Stimulated activated CD4-positive, alpha-beta T cell treated with anti-CD3 and anti-CD28 coated beads, TNF-alpha, amount 100 ng/mL, for 4 hours (primary cell): ENCODE data around the gene TCEA2.

ENCODE experiments used
- DNase-seq, 3 experiments: peaks; one replicate each; pipeline ENCODE4 v3.0.0-alpha.2; 2020; ENCODE audit warnings: low read depth in 3 of 3

Gene TCEA2

DNA sequence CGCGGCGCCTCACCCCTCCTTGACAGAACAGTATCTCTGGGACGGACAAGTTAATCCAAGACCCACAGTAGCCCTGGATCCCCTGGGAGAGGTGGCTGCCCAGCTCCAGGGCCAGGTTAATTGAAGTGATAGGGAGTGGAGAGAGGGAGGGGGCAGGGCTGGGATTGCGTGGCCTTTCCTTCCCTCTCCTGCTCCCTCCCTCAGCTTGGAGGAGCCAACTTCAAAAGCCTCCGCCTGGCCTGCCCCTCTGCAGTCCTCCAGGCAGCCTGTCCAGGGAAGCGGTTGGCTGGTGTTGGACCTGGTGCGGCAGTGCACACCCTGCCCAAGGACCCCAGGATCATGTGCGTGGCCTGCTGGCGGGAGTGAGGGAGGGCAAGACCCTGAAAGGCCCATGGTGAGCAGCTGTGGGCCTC, 27.1 kb upstream of the TCEA2 start, which contains the start of gene C20orf204:
Gene C20orf204, plus strand, starts transcription at position 250 of the 413 bp plus-strand sequence. Its CDS starts 142 bp downstream, at position 392.
- no peak for DNase-seq

GRCh38 chr20:64036346-64037198, 26.4 kb upstream of the TCEA2 start:
- no peak for DNase-seq

DNA sequence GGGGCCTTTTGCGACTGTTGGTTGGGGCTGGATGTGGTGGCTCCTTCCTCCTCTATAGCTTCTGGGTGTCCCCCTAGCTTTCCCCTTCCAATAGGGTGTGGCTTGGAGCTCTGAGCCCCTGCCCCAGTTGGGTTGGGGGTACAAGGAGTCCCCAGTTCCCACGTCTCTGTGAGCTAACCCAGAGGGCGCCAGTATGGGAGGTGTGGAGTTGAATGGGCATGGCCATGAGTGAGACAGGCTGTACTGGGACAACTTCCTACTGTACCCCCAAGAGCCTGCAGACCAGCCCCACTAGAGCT, 25.9 kb upstream of the TCEA2 start:
- no peak for DNase-seq

DNA sequence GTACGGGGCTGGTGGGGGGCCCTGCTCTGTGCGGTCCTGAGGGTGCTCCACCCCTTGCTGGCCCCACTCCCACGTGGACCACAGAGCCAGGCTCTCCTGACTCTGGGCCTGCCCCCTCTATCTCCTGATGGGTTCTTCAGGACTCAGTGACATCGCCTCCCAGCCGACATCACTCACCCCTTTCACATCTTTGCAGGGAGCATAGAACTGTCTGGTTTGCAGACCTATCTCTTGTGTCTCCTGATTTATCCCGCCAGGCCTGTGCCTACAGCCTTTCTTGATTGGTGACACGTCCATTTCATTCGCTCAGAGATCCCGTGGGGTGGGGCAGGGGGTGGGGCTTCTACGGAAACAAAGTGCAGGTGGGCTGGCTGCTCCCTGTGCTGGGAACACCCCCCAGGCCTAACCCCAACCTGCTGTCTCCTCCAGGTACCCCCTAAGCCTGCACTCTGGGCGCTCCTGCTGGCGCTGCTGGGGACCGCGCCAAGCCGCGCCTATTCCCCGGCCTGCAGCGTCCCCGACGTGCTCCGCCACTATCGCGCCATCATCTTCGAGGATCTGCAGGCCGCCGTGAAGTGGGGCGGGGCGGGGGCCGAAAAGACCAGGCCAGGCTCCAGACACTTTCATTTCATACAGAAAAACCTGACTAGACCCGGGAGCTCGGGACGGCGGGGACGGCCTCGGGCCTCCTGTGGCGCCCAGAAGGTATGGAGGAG, 25.3 kb upstream of the TCEA2 start:
- DNase-seq = no peak

DNA sequence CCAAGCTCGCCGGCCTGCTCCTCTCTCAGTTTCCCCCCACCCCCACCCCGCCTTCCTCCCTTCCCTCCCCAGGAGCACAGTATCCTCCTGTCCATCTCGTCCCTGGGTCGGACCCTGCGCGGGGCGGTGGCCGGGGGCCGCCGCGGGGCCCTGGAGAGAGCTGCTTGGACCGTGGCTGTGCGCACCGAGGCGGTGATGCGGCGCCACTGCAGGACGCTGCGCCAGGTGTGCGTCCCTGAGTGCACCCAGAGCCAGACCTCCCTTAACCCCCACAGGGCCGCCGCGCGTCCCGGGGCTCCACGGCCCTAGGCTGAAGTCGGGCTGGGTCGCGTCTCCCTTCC, 24.8 kb upstream of the TCEA2 start:
- peak in 1 of 3 experiments; percentile 31 for DNase-seq

GRCh38 chr20:64038565-64039292, 24.3 kb upstream of the TCEA2 start:
- peak; percentile 59 to 73 (median 61) for DNase-seq

DNA sequence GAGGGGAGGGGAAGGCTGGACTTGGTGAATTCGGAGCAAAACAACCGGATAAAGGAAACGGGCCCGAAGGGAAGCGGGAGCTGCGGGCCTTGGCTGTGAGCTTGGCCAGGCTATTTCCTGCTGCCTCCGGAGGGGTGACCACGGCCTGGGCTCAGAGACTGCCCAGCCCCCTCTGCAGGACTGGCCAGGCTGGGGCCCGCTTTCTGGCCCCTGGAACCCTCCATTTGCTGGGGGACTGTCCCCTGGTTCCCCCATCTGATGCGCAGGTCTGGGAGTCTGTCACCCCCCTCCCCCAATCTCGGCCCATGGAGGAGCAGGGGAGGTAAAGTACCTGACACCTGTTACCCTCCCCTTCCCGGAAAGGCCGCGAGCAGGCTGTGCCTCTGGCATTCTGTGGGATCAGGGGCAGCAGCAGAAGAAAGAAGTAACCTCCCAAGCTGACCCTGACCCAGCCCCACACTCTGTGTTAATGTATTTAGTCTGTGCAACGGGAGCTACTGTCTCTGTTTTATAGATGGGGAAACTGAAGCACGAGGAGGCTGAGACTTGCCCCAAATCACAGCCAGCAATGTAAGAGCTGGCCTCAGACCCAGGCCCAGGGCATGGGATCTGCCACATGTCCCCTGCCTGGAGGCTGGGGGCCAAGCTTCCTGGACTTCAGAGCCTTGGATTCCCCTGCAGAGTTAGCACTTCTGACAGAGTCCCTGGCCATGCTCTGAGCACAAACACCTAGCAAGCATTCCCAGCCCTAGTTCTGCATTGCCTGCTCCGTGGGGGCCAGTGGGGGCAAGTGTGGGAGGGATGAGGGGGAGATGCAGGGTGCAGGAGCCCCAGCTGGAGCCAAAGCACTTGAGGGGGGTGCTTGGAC, 23.5 kb upstream of the TCEA2 start:
- DNase-seq = no peak

GRCh38 chr20:64040231-64041039, 22.6 kb upstream of the TCEA2 start:
- DNase-seq = no peak

- no peak for DNase-seq
Observed at GRCh38 chr20:64041040-64041780, 21.8 kb upstream of the TCEA2 start.

DNA sequence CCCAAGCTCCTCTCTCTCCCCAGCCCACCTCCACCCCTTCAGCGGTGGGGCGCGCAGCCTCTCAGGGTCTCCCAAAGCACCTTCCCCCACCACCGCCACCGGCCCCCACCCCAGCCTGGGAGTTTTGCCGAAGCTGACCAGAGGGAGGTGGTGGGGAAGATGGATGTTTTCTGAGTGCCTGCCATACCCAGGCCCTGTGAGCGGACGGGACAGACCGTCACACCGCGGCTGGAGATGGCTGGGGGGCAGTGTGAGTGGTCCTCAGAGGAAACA, 21.3 kb upstream of the TCEA2 start:
- DNase-seq = no peak

DNA sequence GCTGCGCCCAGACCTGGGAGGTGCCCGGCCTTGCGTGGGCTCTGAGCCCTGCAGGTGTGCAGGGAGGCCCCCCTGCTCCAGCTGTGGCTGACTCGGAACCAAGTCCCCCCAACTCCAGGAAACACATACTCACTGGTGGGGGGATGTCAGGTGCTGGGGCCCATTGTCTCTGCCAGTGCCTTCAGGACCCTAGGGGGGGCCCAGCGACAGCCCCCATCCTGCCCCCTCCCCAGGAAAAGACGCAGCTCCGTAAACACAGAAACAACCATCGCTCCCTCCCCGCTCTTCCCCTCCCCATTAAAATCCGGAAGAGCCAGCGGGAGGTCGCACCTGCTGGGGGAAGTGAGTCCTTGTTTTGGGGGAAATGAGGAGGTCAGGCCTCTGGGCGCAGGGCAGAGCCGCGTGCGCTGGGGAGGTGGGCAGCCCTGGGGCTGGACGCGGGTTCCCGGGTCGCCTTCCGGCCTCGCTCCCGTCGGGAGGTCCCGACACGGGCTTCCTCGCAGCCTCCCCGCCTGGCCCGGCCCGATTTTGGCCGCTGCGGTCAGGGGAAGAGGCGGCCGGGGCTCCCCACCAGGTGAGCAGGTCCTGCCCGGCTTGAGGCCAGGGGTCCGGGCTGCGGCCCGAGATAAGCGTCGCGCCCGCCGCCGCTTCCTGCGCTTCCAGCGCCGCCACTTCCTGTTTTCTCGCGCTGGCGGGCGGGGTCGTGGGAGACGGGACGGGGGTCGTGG, 20.8 kb upstream of the TCEA2 start:
- DNase-seq = no peak

GRCh38 chr20:64043768-64044167, 19.2 kb upstream of the TCEA2 start:
- no peak for DNase-seq

DNA sequence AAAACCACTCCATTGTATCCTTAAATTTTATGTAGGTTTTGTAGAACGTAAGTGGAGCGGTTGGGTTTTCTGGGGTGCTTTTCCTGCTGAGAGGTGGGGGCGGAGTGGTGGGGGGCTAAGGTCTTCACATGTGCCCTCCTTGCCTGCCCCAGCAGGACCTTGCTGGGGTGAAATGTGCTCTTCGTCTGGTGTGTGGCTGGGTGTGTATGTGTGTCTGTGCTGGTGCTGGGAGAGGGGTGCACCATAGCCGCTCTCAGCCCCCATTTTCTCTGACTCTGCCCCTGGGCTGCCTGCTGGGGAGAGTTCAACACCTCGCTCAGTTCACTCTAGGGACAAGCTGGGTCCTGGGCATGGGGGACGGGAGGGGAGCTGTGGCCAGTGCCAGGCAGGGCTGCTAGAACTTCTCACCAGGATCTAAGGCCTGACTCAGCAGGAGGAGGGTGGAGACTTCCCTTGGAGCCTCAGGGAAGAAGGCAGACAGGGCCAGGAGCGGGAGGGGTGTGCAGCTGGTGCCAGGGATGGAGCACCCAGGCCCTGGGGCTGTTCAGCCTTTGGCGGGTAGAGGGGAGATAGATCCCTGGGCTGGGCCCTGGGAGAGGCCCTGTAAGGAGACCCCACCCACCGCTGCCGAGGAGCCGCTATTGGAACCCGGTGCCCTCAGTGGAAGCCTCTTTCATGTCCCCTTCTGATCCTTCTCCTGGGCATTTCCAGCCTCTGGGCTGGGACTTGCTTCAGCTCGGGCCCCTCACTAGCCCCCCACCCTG, 18.3 kb upstream of the TCEA2 start:
- DNase-seq = no peak

- DNase-seq = no peak
Observed at GRCh38 chr20:64045346-64046011, 17.5 kb upstream of the TCEA2 start.

- no peak for DNase-seq
Observed at GRCh38 chr20:64047046-64047389, 16.0 kb upstream of the TCEA2 start.

- no peak for DNase-seq
Observed at GRCh38 chr20:64047968-64048401, 15.0 kb upstream of the TCEA2 start.

DNA sequence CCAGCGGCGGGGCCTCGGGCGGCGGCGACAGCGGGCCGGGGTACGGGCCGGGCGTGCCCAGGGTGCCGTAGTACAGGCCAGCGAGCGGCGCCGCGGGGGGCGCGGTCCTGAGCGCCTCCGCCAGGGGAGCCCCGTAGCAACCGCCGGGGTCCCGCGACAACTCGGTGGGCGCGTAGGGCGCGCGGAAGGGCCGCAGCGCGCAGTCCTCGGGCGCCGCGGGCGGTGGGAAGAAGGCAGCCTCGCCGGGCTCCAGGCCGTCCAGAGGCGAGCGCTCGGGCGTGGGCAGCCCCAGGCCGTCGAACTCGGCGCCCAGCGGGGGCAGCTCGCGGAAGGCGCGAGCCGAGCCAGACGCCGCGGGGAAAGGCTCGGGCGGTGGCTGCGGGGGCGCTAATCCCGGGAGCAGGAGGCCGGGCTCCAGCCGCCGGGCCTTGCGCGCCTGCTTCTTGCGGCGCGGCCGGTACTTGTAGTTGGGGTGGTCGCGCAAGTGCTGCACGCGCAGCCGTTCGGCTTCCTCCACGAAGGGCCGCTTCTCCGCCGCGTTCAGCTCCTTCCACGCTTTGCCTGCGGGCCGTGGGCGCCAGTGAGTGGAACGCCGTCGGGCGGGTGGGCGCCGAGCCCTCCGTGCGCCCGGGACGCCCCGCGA, 14.5 kb upstream of the TCEA2 start:
- no peak for DNase-seq
